CD14-positive monocyte (primary cell): ENCODE measurements around the gene SLIT3. TPM values are rescaled to one million over a fixed set of nuclear protein-coding genes. Genes with fewer than 3 reads are reported as not detected.

Experiments
- DNase-seq, 3 donors: peaks; one replicate each; pipeline ENCODE4 v3.0.0-alpha.2; 2011 to 2022
- H2AFZ ChIP-seq: 2 replicates; pipeline ENCODE4 v1.6.0; 2012; ENCODE audit warnings: mild to moderate bottlenecking, low read depth, low read length, inconsistent platforms; ENCODE audit not compliant: insufficient read depth, poor library complexity, severe bottlenecking
- H3K27ac ChIP-seq, 2 donors: 1 replicate in 1 of 2; 2 replicates in 1 of 2; pipeline ENCODE4 v1.5.1; 2012 to 2013; ENCODE audit warnings: low read length in 2 of 2, control low read depth in 1 of 2, inconsistent platforms in 1 of 2, low read depth in 1 of 2, mild to moderate bottlenecking in 1 of 2
- H3K27me3 ChIP-seq, 2 donors: one replicate each; pipeline versions ENCODE4 v1.6.0 to v1.6.1; 2011 to 2013; ENCODE audit warnings: low read length in 2 of 2; ENCODE audit not compliant: control insufficient read depth in 2 of 2, insufficient read depth in 2 of 2
- H3K36me3 ChIP-seq, 2 donors: replicated peaks in 1 of 2; 1 replicate in 1 of 2; 2 replicates in 1 of 2; pipeline versions ENCODE4 v1.5.1 to v1.6.1; 2012 to 2013; ENCODE audit warnings: low read length in 2 of 2, control low read depth in 1 of 2, inconsistent platforms in 1 of 2, mild to moderate bottlenecking in 1 of 2; ENCODE audit not compliant: insufficient read depth in 2 of 2, control insufficient read depth in 1 of 2
- H3K4me1 ChIP-seq, 2 donors: 1 replicate in 1 of 2; 2 replicates in 1 of 2; pipeline versions ENCODE4 v1.5.1 to v1.6.1; 2012 to 2013; ENCODE audit warnings: low read length in 2 of 2, control low read depth in 1 of 2, inconsistent platforms in 1 of 2, mild to moderate bottlenecking in 1 of 2, moderate library complexity in 1 of 2; ENCODE audit not compliant: insufficient read depth in 2 of 2, control insufficient read depth in 1 of 2
- H3K4me2 ChIP-seq: replicated peaks from 2 replicates; pipeline ENCODE3; 2012; ENCODE audit warnings: low read length, moderate library complexity, mild to moderate bottlenecking; ENCODE audit not compliant: poor library complexity, severe bottlenecking; ENCODE audit errors: extremely low read depth
- H3K4me3 ChIP-seq, 3 experiments: fragments of 200-600 bp in 1 of 3; sonication (generic) in 1 of 3; replicated peaks in 1 of 3; 1 replicate in 2 of 3; 2 replicates in 1 of 3; pipeline ENCODE4 v1.5.1; 2011 to 2013; ENCODE audit warnings: low read length in 3 of 3, mild to moderate bottlenecking in 3 of 3, control low read depth in 2 of 3, low read depth in 2 of 3, inconsistent platforms in 1 of 3, moderate library complexity in 1 of 3
- H3K79me2 ChIP-seq: 2 replicates; pipeline ENCODE4 v1.6.0; 2012; ENCODE audit warnings: mild to moderate bottlenecking, control low read depth, inconsistent platforms, low read length, moderate library complexity; ENCODE audit not compliant: insufficient read depth
- H3K9ac ChIP-seq: 2 replicates; pipeline ENCODE4 v1.6.0; 2017; ENCODE audit warnings: low read length, mild to moderate bottlenecking; ENCODE audit not compliant: insufficient read depth, poor library complexity, severe bottlenecking
- H3K9me3 ChIP-seq, 2 donors: replicated peaks in 1 of 2; 1 replicate in 1 of 2; 2 replicates in 1 of 2; pipeline versions ENCODE4 v1.5.1 to v1.6.1; 2012 to 2013; ENCODE audit warnings: low read length in 2 of 2, control low read depth in 1 of 2; ENCODE audit not compliant: control insufficient read depth in 1 of 2, insufficient read depth in 1 of 2
- H4K20me1 ChIP-seq: 2 replicates; pipeline ENCODE4 v1.6.0; 2012; ENCODE audit warnings: mild to moderate bottlenecking, low read length, control low read depth, moderate library complexity; ENCODE audit not compliant: insufficient read depth
- H3K27ac Mint-ChIP-seq, 7 donors: one replicate each; pipeline ENCODE4 v1.8.0; 2020; ENCODE audit warnings: mild to moderate bottlenecking in 7 of 7, mixed read lengths in 7 of 7, moderate library complexity in 6 of 7, inconsistent platforms in 2 of 7
- H3K27me3 Mint-ChIP-seq, 3 donors: one replicate each; pipeline ENCODE4 v1.8.0; 2021 to 2022; ENCODE audit warnings: low read depth in 3 of 3, mild to moderate bottlenecking in 3 of 3, mixed read lengths in 3 of 3, moderate library complexity in 3 of 3, inconsistent platforms in 1 of 3
- H3K36me3 Mint-ChIP-seq, 2 donors: one replicate each; pipeline ENCODE4 v1.8.0; 2020; ENCODE audit warnings: mixed read lengths in 2 of 2, inconsistent platforms in 1 of 2, mild to moderate bottlenecking in 1 of 2
- H3K4me1 Mint-ChIP-seq: one replicate; pipeline ENCODE4 v1.8.0; 2020; ENCODE audit warnings: mild to moderate bottlenecking, mixed read lengths
- H3K4me3 Mint-ChIP-seq, 2 donors: one replicate each; pipeline ENCODE4 v1.8.0; 2020; ENCODE audit warnings: mild to moderate bottlenecking in 2 of 2, mixed read lengths in 2 of 2, moderate library complexity in 1 of 2
- H3K9me3 Mint-ChIP-seq, 7 donors: one replicate each; pipeline ENCODE4 v1.8.0; 2020 to 2022; ENCODE audit warnings: mixed read lengths in 7 of 7, mild to moderate bottlenecking in 6 of 7, moderate library complexity in 6 of 7, inconsistent platforms in 2 of 7
- CTCF ChIP-seq: fragments of 200-600 bp; IDR thresholded peaks from one replicate; pipeline ENCODE4 v1.8.0; 2022; ENCODE audit warnings: antibody characterized with exemption, mild to moderate bottlenecking
- WGBS: methylation state at CpG from one replicate; pipeline ENCODE4 v1.1.5; 2013; ENCODE audit warnings: missing lambda C conversion rate; ENCODE audit not compliant: insufficient coverage; 5-methylcytosine and 5-hydroxymethylcytosine counted together
- intact Hi-C, 2 donors: fragments of 100-400 bp; cut with micrococcal nuclease; formaldehyde crosslinking; loops; one replicate each; pipeline versions ENCODE4 v1.15.0 to v1.15.1; 2023
- polyA plus RNA-seq, 3 donors: library from polyadenylated mRNA; depleted of rRNA in 1 of 3; unstranded in 2 of 3; stranded (reverse) in 1 of 3; fragments of 300-500 nt in 2 of 3; fragments of >200 nt in 1 of 3; fragmentation: Illumina TruSeq in 2 of 3; gene quantifications; 1 replicate in 2 of 3; 2 replicates in 1 of 3; pipeline ENCODE4 v1.2.3, GENCODE V29; 2012 to 2021

SLIT3 gene
- polyA plus RNA-seq, 3 donors, result not detected

- WGBS, result 94% methylated on average over 2 of the region's 4 CpGs
- H3K4me2 ChIP-seq, result no peak overlapping the region
- Mint-ChIP-seq H3K9me3 (no peaks in the 10 kb centered on the region), H3K27me3 (peaks cover 0 to 3% (median 1%) of the 10 kb centered on the region in 3 donors), H3K27ac (no peak overlapping the region), H3K4me1 (no peaks in the 10 kb centered on the region), H3K4me3 (no peak overlapping the region), H3K36me3 (no peaks in the 10 kb centered on the region)
- DNase-seq, result no peak
- H3K27ac ChIP-seq, result no peak overlapping the region
- H3K27me3 ChIP-seq, result no peaks in the 10 kb centered on the region
- H4K20me1 ChIP-seq, result no peaks in the 10 kb centered on the region
- H3K9ac ChIP-seq, result no peak overlapping the region
- H3K4me1 ChIP-seq, result no peaks in the 10 kb centered on the region
- H2AFZ ChIP-seq, result no peak overlapping the region
- no peaks in the 10 kb centered on the region for H3K9me3 ChIP-seq
- H3K4me3 ChIP-seq, result no peak overlapping the region
- intact Hi-C loops, result no loop called here
- TF ChIP-seq CTCF, result no peak
- no peaks in the 10 kb centered on the region for H3K79me2 ChIP-seq
- H3K36me3 ChIP-seq, result no peaks in the 10 kb centered on the region
These were observed 628.1 kb downstream of the SLIT3 start for GRCh38 chr5:168672888-168673287.

GRCh38 chr5:168672016-168672415 lies 628.9 kb downstream of the SLIT3 start:
- H3K4me3 ChIP-seq, result no peak overlapping the region
- no peak overlapping the region for H3K9ac ChIP-seq
- Mint-ChIP-seq H3K36me3 (no peaks in the 10 kb centered on the region), H3K9me3 (no peaks in the 10 kb centered on the region), H3K4me3 (no peak overlapping the region), H3K27ac (no peak overlapping the region), H3K27me3 (peaks cover 0 to 3% (median 1%) of the 10 kb centered on the region in 3 donors), H3K4me1 (no peaks in the 10 kb centered on the region)
- intact Hi-C loops, result no loop called here
- DNase-seq, result no peak
- WGBS, result 90% methylated on average over 3 of the region's 6 CpGs
- H3K36me3 ChIP-seq, result no peaks in the 10 kb centered on the region
- no peaks in the 10 kb centered on the region for H4K20me1 ChIP-seq
- no peaks in the 10 kb centered on the region for H3K4me1 ChIP-seq
- no peak overlapping the region for H3K27ac ChIP-seq
- H3K9me3 ChIP-seq, result no peaks in the 10 kb centered on the region
- no peaks in the 10 kb centered on the region for H3K79me2 ChIP-seq
- no peak overlapping the region for H2AFZ ChIP-seq
- H3K27me3 ChIP-seq, result no peaks in the 10 kb centered on the region
- H3K4me2 ChIP-seq, result no peak overlapping the region
- no peak for TF ChIP-seq CTCF
